IPS DF 6.9 (cell line): ENCODE results near the gene ZNF154.

ENCODE experiments used
- DNase-seq: peaks from one replicate; pipeline ENCODE4 v3.0.0-alpha.2; 2013; ENCODE audit warnings: low read depth, low spot score
- H3K27ac ChIP-seq: one replicate; pipeline ENCODE4 v1.5.1; 2013; ENCODE audit warnings: low read length, control low read depth
- H3K27me3 ChIP-seq: 2 replicates; pipeline ENCODE4 v1.6.1; 2013; ENCODE audit warnings: mild to moderate bottlenecking, low read length; ENCODE audit not compliant: control insufficient read depth, insufficient read depth
- H3K36me3 ChIP-seq: 2 replicates; pipeline ENCODE4 v1.6.1; 2013; ENCODE audit warnings: low read length; ENCODE audit not compliant: control insufficient read depth, insufficient read depth
- H3K4me1 ChIP-seq: 2 replicates; pipeline ENCODE4 v1.6.1; 2013; ENCODE audit warnings: low read length; ENCODE audit not compliant: control insufficient read depth, insufficient read depth
- H3K4me3 ChIP-seq: 2 replicates; pipeline ENCODE4 v1.5.1; 2013; ENCODE audit warnings: mild to moderate bottlenecking, low read length
- H3K9me3 ChIP-seq: 2 replicates; pipeline ENCODE4 v1.6.1; 2013; ENCODE audit warnings: low read length, inconsistent platforms; ENCODE audit not compliant: control insufficient read depth, insufficient read depth
- WGBS: extraction: QIAGEN DNeasy Blood & Tissue Kit; methylation state at CpG from one replicate; pipeline ENCODE4 v1.1.7; 2013; ENCODE audit warnings: mixed read lengths, missing lambda C conversion rate; ENCODE audit not compliant: insufficient read length, insufficient coverage; 5-methylcytosine and 5-hydroxymethylcytosine counted together

Gene ZNF154

DNA sequence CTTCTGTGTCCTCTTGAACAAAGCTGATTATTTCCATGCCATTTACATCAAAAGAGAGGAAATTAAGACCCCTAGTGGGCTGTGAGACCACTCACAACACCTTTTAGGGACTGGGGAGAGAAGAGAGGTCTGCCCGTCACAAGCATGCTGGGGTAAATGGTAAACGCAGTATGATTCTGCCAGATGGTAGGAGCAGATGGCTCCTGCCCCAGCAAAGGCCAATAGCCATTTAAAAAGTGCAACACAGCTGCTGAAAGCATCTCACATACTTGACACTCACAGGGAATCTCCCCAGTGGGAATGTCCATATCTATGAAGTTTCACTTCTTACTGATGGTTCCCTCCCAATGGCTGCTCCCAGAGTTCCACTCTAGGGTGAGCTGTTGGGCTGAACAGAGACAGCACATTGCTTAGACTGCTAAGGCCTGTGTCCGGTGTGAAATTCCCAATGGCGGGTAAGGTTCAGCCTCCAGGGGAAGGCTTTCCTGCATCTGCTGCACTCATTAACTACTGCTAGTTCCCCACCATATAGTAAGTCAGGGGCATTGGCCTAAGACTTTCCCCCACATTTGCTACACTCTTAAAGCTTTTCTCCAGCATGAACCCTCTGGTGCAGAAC, 11.0 kb upstream of the ZNF154 start:
- no peak overlapping the region for H3K27ac ChIP-seq
- H3K4me3 ChIP-seq, result no peak overlapping the region
- H3K36me3 ChIP-seq, result peaks cover 13% of the 10 kb centered on the region; the same call in 1 of the 2 replicates
- no peaks in the 10 kb centered on the region for H3K9me3 ChIP-seq
- no peak for DNase-seq
- no peaks in the 10 kb centered on the region for H3K27me3 ChIP-seq
- no CpG with 5 or more reads among the region's 4 CpGs for WGBS
- peaks cover 2% of the 10 kb centered on the region; the same call in 1 of the 2 replicates for H3K4me1 ChIP-seq

DNA sequence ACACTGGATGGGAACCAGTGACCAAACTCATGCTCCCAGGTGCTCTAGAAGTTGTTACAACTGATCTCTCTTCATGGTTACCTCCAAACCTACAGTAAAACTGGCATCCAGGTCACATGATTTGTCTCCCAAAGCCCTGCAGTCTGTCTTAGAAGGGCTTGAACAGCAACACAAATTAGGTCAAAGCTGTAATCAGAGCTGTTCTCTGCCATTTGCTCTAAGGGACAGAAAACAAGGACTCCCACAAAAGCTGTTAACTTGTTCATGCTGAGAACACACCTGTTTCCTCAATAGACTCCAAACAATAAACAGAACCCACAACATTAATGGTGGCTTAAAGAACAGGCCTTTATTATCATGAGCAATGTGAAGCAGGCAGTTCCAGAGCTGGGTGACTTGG, 10.4 kb upstream of the ZNF154 start:
- Histone ChIP-seq H3K27ac (no peak overlapping the region), H3K4me1 (peaks cover 2% of the 10 kb centered on the region; the same call in 1 of the 2 replicates), H3K4me3 (no peak overlapping the region), H3K36me3 (peaks cover 13% of the 10 kb centered on the region; the same call in 1 of the 2 replicates), H3K9me3 (no peaks in the 10 kb centered on the region), H3K27me3 (no peaks in the 10 kb centered on the region)
- no peak for DNase-seq

GRCh38 chr19:57712222-57712621, 3.2 kb upstream of the ZNF154 start:
- WGBS, result no CpG with 5 or more reads among the region's 1 CpG
- no peak for DNase-seq
- Histone ChIP-seq H3K27ac (no peak overlapping the region), H3K4me3 (no peak overlapping the region), H3K27me3 (no peaks in the 10 kb centered on the region), H3K9me3 (no peaks in the 10 kb centered on the region), H3K36me3 (no peaks in the 10 kb centered on the region), H3K4me1 (0 out of 2 replicates have a peak, but pooled peaks cover 1% of the 10 kb centered on the region)

DNA sequence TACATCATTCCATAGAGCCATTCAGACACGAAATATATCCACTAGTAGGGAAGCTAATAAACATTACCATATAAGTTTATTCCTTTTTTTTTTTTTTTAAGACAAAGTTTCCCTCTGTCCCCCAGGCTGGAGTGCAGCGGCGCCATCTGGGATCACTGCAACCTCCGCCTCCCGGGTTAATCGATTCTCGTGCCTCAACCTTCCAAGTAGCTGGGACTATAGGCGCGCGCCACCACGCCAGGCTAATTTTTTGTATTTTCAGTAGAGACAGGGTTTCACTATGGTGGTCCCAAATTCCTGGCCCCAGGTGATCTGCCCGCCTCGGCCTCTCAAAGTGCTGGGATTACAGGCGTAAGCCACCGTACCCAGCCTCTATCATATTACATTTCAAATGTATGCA, 612 bp upstream of the ZNF154 start:
- H3K4me3 ChIP-seq, result no peak overlapping the region; the same call in 1 of the 2 replicates
- no peaks in the 10 kb centered on the region for H3K27me3 ChIP-seq
- no peak for DNase-seq
- no peaks in the 10 kb centered on the region; the same call in 1 of the 2 replicates for H3K36me3 ChIP-seq
- no CpG with 5 or more reads among the region's 15 CpGs for WGBS
- H3K27ac ChIP-seq, result no peak overlapping the region
- no peaks in the 10 kb centered on the region for H3K9me3 ChIP-seq
- 0 out of 2 replicates have a peak, but pooled peaks cover 1% of the 10 kb centered on the region for H3K4me1 ChIP-seq

DNA sequence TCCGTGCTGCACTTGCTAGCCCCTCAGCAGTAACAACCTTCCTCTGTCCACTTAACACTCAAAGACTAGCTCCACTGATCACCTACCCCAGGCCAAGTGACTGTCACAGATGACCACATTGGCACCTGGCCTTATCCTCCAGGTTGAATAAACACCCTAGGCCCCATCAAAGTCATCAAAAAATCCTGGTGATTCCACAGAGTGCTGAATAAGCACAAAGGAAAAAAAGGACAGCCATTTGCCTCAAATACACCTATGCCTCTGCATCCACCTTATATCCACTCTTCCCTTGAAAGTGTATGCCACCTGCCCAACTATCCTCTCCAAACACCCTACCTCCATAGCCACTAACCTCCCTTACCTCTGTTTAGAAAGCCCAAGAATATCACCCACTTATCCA, 2.7 kb downstream of the ZNF154 start:
- Histone ChIP-seq H3K36me3 (peaks cover 14% of the 10 kb centered on the region; the same call in 1 of the 2 replicates), H3K4me1 (0 out of 2 replicates have a peak, but pooled peaks cover 1% of the 10 kb centered on the region), H3K4me3 (no peak overlapping the region), H3K9me3 (0 out of 2 replicates have a peak, but pooled peaks cover 2% of the 10 kb centered on the region), H3K27me3 (no peaks in the 10 kb centered on the region), H3K27ac (no peak overlapping the region)
- WGBS, result no CpG with 5 or more reads among the region's 1 CpG
- DNase-seq, result no peak

DNA sequence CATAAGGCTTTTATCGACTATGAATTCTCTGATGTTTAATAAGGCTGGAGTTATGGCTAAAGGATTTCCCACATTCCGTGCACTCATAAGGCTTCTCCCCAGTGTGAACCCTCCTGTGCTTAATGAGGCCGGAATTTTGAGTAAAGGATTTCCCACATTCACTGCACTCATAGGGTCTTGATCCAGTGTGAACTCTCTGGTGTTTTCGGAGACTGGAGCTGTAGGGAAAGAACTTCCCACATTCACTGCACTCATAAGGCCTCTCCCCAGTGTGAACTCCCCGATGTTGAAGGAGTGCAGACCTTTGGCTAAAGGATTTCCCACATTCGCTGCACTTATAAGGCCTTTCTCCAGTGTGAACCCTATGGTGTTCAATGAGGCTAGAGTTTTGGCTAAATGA, 7.4 kb downstream of the ZNF154 start:
- no peak for DNase-seq
- no peaks in the 10 kb centered on the region for H3K4me1 ChIP-seq
- H3K27me3 ChIP-seq, result no peaks in the 10 kb centered on the region
- WGBS, result no CpG with 5 or more reads among the region's 6 CpGs
- 0 out of 2 replicates have a peak, but pooled peaks cover 2% of the 10 kb centered on the region for H3K9me3 ChIP-seq
- H3K27ac ChIP-seq, result no peak overlapping the region
- peaks cover 30% of the 10 kb centered on the region; the same call in 1 of the 2 replicates for H3K36me3 ChIP-seq
- no peak overlapping the region for H3K4me3 ChIP-seq

GRCh38 chr19:57689750-57690149, 19.3 kb downstream of the ZNF154 start:
- WGBS, result no CpG with 5 or more reads among the region's 3 CpGs
- DNase-seq, result no peak
- no peak overlapping the region for H3K4me3 ChIP-seq
- H3K9me3 ChIP-seq, result peaks cover 11% of the 10 kb centered on the region
- H3K36me3 ChIP-seq, result peaks cover 36% of the 10 kb centered on the region
- H3K27me3 ChIP-seq, result no peaks in the 10 kb centered on the region
- H3K4me1 ChIP-seq, result no peaks in the 10 kb centered on the region
- H3K27ac ChIP-seq, result no peak overlapping the region

DNA sequence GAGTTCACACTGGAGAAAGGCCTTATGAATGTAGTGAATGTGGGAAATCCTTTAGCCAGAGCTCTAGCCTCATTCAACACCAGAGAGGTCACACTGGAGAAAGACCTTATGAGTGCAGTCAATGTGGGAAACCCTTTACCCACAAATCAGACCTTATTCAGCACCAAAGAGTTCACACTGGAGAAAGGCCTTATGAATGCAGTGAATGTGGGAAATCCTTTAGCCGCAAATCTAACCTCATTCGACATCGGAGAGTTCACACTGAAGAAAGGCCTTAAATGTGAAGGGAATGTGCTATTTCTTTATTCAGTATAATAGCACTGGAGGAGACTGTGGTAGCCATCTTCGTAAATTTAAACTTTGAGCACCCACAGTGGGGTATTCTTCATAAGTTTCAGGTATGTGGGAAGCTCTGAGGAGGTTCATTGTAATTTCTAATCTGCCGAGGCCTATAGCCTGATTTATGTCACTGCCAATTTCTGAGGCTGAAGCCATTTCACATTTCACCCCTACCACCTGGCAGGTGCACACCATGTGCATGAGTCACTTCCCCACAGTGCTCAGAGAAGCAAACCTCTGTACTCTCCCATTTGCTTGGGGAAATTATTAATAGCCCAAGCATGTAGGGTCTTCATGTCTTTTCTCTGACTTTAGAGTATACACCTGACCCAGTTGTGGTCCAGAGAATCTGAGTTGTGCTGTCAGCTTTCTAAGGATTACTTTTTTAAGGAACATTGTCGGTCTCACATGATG, 20.8 kb downstream of the ZNF154 start:
- Histone ChIP-seq H3K36me3 (peaks cover 46% of the 10 kb centered on the region), H3K4me3 (no peak overlapping the region), H3K9me3 (peaks cover 11% of the 10 kb centered on the region), H3K27ac (no peak overlapping the region), H3K27me3 (no peaks in the 10 kb centered on the region), H3K4me1 (no peaks in the 10 kb centered on the region)
- WGBS, result no CpG with 5 or more reads among the region's 6 CpGs
- DNase-seq, result no peak

DNA sequence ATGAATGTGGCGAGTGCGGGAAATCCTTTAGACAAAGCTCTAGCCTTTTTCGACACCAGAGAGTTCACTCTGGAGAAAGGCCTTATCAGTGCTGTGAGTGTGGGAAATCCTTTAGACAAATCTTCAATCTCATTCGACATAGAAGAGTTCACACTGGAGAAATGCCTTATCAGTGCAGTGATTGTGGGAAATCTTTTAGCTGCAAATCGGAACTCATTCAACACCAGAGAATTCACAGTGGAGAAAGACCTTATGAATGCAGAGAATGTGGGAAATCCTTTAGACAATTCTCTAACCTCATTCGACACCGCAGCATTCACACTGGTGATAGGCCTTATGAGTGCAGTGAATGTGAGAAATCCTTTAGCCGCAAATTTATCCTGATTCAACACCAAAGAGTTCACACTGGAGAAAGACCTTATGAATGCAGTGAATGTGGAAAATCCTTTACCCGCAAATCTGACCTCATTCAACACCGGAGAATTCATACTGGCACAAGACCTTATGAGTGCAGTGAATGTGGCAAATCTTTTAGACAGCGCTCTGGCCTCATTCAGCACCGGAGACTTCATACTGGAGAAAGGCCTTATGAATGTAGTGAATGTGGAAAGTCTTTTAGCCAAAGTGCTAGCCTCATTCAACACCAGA, 21.5 kb downstream of the ZNF154 start:
- Histone ChIP-seq H3K27me3 (no peaks in the 10 kb centered on the region), H3K4me1 (no peaks in the 10 kb centered on the region), H3K4me3 (no peak overlapping the region), H3K27ac (no peak overlapping the region), H3K9me3 (peaks cover 11% of the 10 kb centered on the region), H3K36me3 (peaks cover 46% of the 10 kb centered on the region)
- DNase-seq, result no peak
- no CpG with 5 or more reads among the region's 12 CpGs for WGBS

DNA sequence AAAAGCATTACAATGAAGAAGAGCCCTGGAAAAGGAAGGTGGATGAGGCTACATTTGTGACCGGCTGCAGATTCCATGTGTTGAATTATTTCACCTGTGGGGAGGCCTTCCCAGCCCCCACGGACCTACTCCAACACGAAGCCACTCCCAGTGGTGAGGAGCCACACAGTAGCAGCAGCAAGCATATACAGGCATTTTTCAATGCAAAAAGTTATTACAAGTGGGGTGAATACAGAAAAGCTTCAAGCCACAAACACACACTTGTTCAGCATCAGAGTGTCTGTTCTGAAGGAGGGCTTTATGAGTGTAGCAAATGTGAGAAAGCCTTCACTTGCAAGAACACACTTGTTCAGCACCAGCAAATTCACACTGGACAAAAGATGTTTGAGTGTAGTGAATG, 22.3 kb downstream of the ZNF154 start:
- Histone ChIP-seq H3K4me3 (no peak overlapping the region), H3K4me1 (no peaks in the 10 kb centered on the region), H3K36me3 (peaks cover 46% of the 10 kb centered on the region), H3K27ac (no peak overlapping the region), H3K27me3 (no peaks in the 10 kb centered on the region), H3K9me3 (peaks cover 11% of the 10 kb centered on the region)
- no peak for DNase-seq
- WGBS, result no CpG with 5 or more reads among the region's 3 CpGs
